Keratinocyte (primary cell): Measurements from ENCODE around the gene ENKD1. TPM values are rescaled to one million over a fixed set of nuclear protein-coding genes. Genes with fewer than 3 reads are reported as not detected.

Experiments used
- DNase-seq: peaks from one replicate; pipeline ENCODE4 v3.0.0-alpha.2; 2011; ENCODE audit warnings: low read depth, missing footprints, low spot score
- FAIRE-seq: peaks from 2 replicates; lab custom pipeline; 2011; peaks lifted over from hg19 to GRCh38; lab: Jason Lieb, UNC
- H2AFZ ChIP-seq: 2 replicates; pipeline ENCODE4 v1.6.0; 2012; ENCODE audit warnings: low read length, control low read depth, inconsistent platforms; ENCODE audit not compliant: control insufficient read depth
- H3K27ac ChIP-seq: 2 replicates; pipeline ENCODE4 v1.5.1; 2011; ENCODE audit warnings: low read length; ENCODE audit not compliant: control insufficient read depth, insufficient read depth
- H3K27me3 ChIP-seq: 3 replicates; pipeline ENCODE4 v1.6.0; 2011; ENCODE audit warnings: low read length; ENCODE audit not compliant: control insufficient read depth, insufficient read depth; ENCODE audit errors: extremely low read depth
- H3K36me3 ChIP-seq, 2 experiments: 2 replicates in 1 of 2; 3 replicates in 1 of 2; pipeline ENCODE4 v1.5.1; 2011; ENCODE audit warnings: low read length in 2 of 2, mild to moderate bottlenecking in 1 of 2; ENCODE audit not compliant: control insufficient read depth in 2 of 2, insufficient read depth in 2 of 2; ENCODE audit errors: extremely low read depth in 1 of 2
- H3K4me1 ChIP-seq: 3 replicates; pipeline ENCODE4 v1.5.1; 2011; ENCODE audit warnings: low read length; ENCODE audit not compliant: control insufficient read depth, insufficient read depth; ENCODE audit errors: extremely low read depth
- H3K4me2 ChIP-seq: 3 replicates; pipeline ENCODE4 v1.6.0; 2011; ENCODE audit warnings: low read depth, low read length; ENCODE audit not compliant: control insufficient read depth, insufficient read depth; ENCODE audit errors: extremely low read depth
- H3K4me3 ChIP-seq, 3 experiments: fragments of 200-600 bp in 1 of 3; sonication (generic) in 1 of 3; 2 replicates in 2 of 3; 3 replicates in 1 of 3; pipeline ENCODE4 v1.5.1; 2011 to 2016; ENCODE audit warnings: low read length in 3 of 3, mild to moderate bottlenecking in 3 of 3, control low read depth in 2 of 3, inconsistent platforms in 1 of 3, low read depth in 1 of 3, mixed read lengths in 1 of 3, mixed run types in 1 of 3, moderate library complexity in 1 of 3; ENCODE audit not compliant: control insufficient read depth in 2 of 3, insufficient read depth in 2 of 3; ENCODE audit errors: extremely low read depth in 1 of 3
- H3K79me2 ChIP-seq: 2 replicates; pipeline ENCODE4 v1.6.0; 2012; ENCODE audit warnings: low read length; ENCODE audit not compliant: control insufficient read depth, insufficient read depth
- H3K9ac ChIP-seq: 3 replicates; pipeline ENCODE4 v1.6.0; 2011; ENCODE audit warnings: low read length; ENCODE audit not compliant: control insufficient read depth, insufficient read depth; ENCODE audit errors: extremely low read depth
- H3K9me1 ChIP-seq: 3 replicates; pipeline ENCODE4 v1.6.0; 2011; ENCODE audit warnings: low read length; ENCODE audit not compliant: control insufficient read depth, insufficient read depth; ENCODE audit errors: extremely low read depth
- H3K9me3 ChIP-seq: 2 replicates; pipeline ENCODE4 v1.5.1; 2012; ENCODE audit warnings: low read depth, low read length; ENCODE audit not compliant: control insufficient read depth
- H4K20me1 ChIP-seq: 3 replicates; pipeline ENCODE4 v1.6.0; 2011; ENCODE audit warnings: low read length; ENCODE audit not compliant: control insufficient read depth, insufficient read depth; ENCODE audit errors: extremely low read depth
- EZH2 ChIP-seq: IDR thresholded peaks from one replicate; pipeline ENCODE4 v1.6.1; 2012; ENCODE audit warnings: inconsistent platforms, mild to moderate bottlenecking, low read length, moderate library complexity
- dilution Hi-C: fragments of 300-500 bp; cut with MboI; formaldehyde crosslinking; loops from one replicate; pipeline ENCODE4 v1.7.0; 2020; ENCODE audit warnings: low sequenced_read_pairs; ENCODE audit not compliant: extremely low pct_ligation_motif_present
- polyA plus RNA-seq, 5 experiments: library from polyadenylated mRNA; depleted of rRNA in 3 of 5; stranded (reverse) in 3 of 5; stranded (forward) in 1 of 5; unstranded in 1 of 5; fragments of >200 nt; gene quantifications; 1 replicate in 1 of 5; 2 replicates in 3 of 5; 3 replicates in 1 of 5; pipeline versions ENCODE4 v1.2.1 to v1.2.3, GENCODE V29; 2011 to 2012; ENCODE audit warnings: missing spikeins in 2 of 5, low read depth in 1 of 5, low replicate concordance in 1 of 5
- TF ChIP-seq, protein P1 (sequence below), 3 experiments: IDR thresholded peaks in 1 of 3; conservative IDR thresholded peaks in 1 of 3; optimal IDR thresholded peaks in 1 of 3; 2 replicates in 2 of 3; 3 replicates in 1 of 3; pipeline versions ENCODE3 to v1.5.1; 2011; ENCODE audit warnings: low read length in 3 of 3, mild to moderate bottlenecking in 3 of 3, moderate library complexity in 2 of 3, control low read depth in 1 of 3, inconsistent platforms in 1 of 3; ENCODE audit not compliant: insufficient read depth in 2 of 3; ENCODE audit errors: extremely low read depth in 1 of 3

ENKD1 gene
- polyA plus RNA-seq, 1 donor (not counting 4 experiments of a cell fraction or from before 2014, with no cell fraction given) = 4.4 TPM

GRCh38 chr16:67679935-67680897 lies 13.7 kb upstream of the ENKD1 start:
- no peaks in the 10 kb centered on the region for H3K9me1 ChIP-seq
- TF ChIP-seq, protein P1, sequence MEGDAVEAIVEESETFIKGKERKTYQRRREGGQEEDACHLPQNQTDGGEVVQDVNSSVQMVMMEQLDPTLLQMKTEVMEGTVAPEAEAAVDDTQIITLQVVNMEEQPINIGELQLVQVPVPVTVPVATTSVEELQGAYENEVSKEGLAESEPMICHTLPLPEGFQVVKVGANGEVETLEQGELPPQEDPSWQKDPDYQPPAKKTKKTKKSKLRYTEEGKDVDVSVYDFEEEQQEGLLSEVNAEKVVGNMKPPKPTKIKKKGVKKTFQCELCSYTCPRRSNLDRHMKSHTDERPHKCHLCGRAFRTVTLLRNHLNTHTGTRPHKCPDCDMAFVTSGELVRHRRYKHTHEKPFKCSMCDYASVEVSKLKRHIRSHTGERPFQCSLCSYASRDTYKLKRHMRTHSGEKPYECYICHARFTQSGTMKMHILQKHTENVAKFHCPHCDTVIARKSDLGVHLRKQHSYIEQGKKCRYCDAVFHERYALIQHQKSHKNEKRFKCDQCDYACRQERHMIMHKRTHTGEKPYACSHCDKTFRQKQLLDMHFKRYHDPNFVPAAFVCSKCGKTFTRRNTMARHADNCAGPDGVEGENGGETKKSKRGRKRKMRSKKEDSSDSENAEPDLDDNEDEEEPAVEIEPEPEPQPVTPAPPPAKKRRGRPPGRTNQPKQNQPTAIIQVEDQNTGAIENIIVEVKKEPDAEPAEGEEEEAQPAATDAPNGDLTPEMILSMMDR (optimal IDR thresholded peaks at IDR 0.05 in 1 of 3, IDR thresholded peaks at IDR 0.05 in 1 of 3, conservative IDR thresholded peaks at IDR 0.05 in 1 of 3; ENCODE audit: extremely low read depth in 1 of 3, insufficient read depth in 2 of 3, low read length in 3 of 3) = no peak
- TF ChIP-seq EZH2 = no peak

GRCh38 chr16:67678354-67679023 lies 11.9 kb upstream of the ENKD1 start:
- no peak for FAIRE-seq
- H3K4me3 ChIP-seq = no peak overlapping the region
- TF ChIP-seq EZH2 = no peak
- TF ChIP-seq, protein P1 (optimal IDR thresholded peaks at IDR 0.05 in 1 of 3, IDR thresholded peaks at IDR 0.05 in 1 of 3, conservative IDR thresholded peaks at IDR 0.05 in 1 of 3; ENCODE audit: extremely low read depth in 1 of 3, insufficient read depth in 2 of 3, low read length in 3 of 3) = no peak
- DNase-seq = no peak
- no peak overlapping the region for H3K27ac ChIP-seq
- no peaks in the 10 kb centered on the region for H3K9me1 ChIP-seq
- dilution Hi-C loops = no loop called here
- peaks cover 10% of the 10 kb centered on the region for H3K4me1 ChIP-seq
- H3K9ac ChIP-seq = no peak overlapping the region
- H3K79me2 ChIP-seq = no peaks in the 10 kb centered on the region
- H3K9me3 ChIP-seq = no peaks in the 10 kb centered on the region
- no peak overlapping the region for H2AFZ ChIP-seq
- no peaks in the 10 kb centered on the region for H3K27me3 ChIP-seq
- peaks cover 0 to 8% of the 10 kb centered on the region in 2 experiments for H3K36me3 ChIP-seq
- no peaks in the 10 kb centered on the region for H4K20me1 ChIP-seq
- H3K4me2 ChIP-seq = no peak overlapping the region

More at GRCh38 chr16:67679935-67680897, 13.7 kb upstream of the ENKD1 start:
- DNase-seq (no peak), FAIRE-seq (no peak)
- Histone ChIP-seq H4K20me1 (no peaks in the 10 kb centered on the region), H3K27ac (no peak overlapping the region), H3K4me2 (no peak overlapping the region), H3K9me3 (no peaks in the 10 kb centered on the region), H3K36me3 (peaks cover under 1 to 5% of the 10 kb centered on the region in 2 experiments), H3K4me1 (peaks cover 14% of the 10 kb centered on the region), H3K9ac (no peak overlapping the region), H3K27me3 (no peaks in the 10 kb centered on the region), H3K4me3 (no peak overlapping the region), H2AFZ (no peak overlapping the region), H3K79me2 (no peaks in the 10 kb centered on the region)
- dilution Hi-C loops = no loop called here
